G401 (cell line): Measurements from ENCODE around the gene TJAP1. TPM values are rescaled to one million over a fixed set of nuclear protein-coding genes. Genes with fewer than 3 reads are reported as not detected.

Experiments used
- DNase-seq: peaks from one replicate; pipeline ENCODE4 v3.0.0-alpha.2; 2015; ENCODE audit warnings: low spot score
- in situ Hi-C: cut with HindIII; loops from 2 replicates; pipeline ENCODE4 v1.10.0; 2016; ENCODE audit warnings: low sequenced_read_pairs, mixed read lengths
- total RNA-seq: library from RNA; depleted of rRNA; stranded (reverse); fragments of >200 nt; shearing (Covaris generic); gene quantifications from 2 replicates; pipeline ENCODE4 v1.2.3, GENCODE V29; 2014; rRNA removed

The TJAP1 gene
- total RNA-seq = 14.5 and 16.9 TPM in 2 replicates

GRCh38 chr6:43477235-43478007 lies at the start of gene TJAP1:
Gene TJAP1, plus strand, starts transcription at chr6:43477570. Its CDS starts 21,432 bp downstream, at chr6:43499002.
- in situ Hi-C loops = no loop called here
- DNase-seq = peak; percentile 96

GRCh38 chr6:43428112-43428570 lies 49.2 kb upstream of the TJAP1 start:
- in situ Hi-C loops = no loop called here
- peak; percentile 53 for DNase-seq

- in situ Hi-C loops = no loop called here
- DNase-seq = peak; percentile 8
These were observed 48.5 kb upstream of the TJAP1 start for GRCh38 chr6:43428874-43429273.

- DNase-seq = no peak
- in situ Hi-C loops = no loop called here
These were observed 45.1 kb upstream of the TJAP1 start for GRCh38 chr6:43432009-43432945.

- DNase-seq = no peak
- in situ Hi-C loops = no loop called here
These were observed 44.2 kb upstream of the TJAP1 start for GRCh38 chr6:43433148-43433547.

- in situ Hi-C loops = no loop called here
- DNase-seq = no peak
These were observed 43.1 kb upstream of the TJAP1 start for GRCh38 chr6:43434001-43434840.

GRCh38 chr6:43434943-43435342 lies 42.4 kb upstream of the TJAP1 start:
- in situ Hi-C loops = no loop called here

GRCh38 chr6:43435682-43436437 lies 41.5 kb upstream of the TJAP1 start:
- DNase-seq = no peak
- in situ Hi-C loops = no loop called here

More at GRCh38 chr6:43434943-43435342, 42.4 kb upstream of the TJAP1 start:
- no peak for DNase-seq

GRCh38 chr6:43436577-43437282 lies 40.6 kb upstream of the TJAP1 start:
- in situ Hi-C loops = no loop called here

GRCh38 chr6:43437700-43438099 lies 39.7 kb upstream of the TJAP1 start:
- in situ Hi-C loops = no loop called here
- no peak for DNase-seq

More at GRCh38 chr6:43436577-43437282, 40.6 kb upstream of the TJAP1 start:
- no peak for DNase-seq

- DNase-seq = no peak
- in situ Hi-C loops = no loop called here
These were observed 34.4 kb upstream of the TJAP1 start for GRCh38 chr6:43442935-43443334.

- DNase-seq = no peak
- in situ Hi-C loops = no loop called here
These were observed 33.3 kb upstream of the TJAP1 start for GRCh38 chr6:43444036-43444435.

GRCh38 chr6:43444582-43444981 lies 32.8 kb upstream of the TJAP1 start:
- in situ Hi-C loops = no loop called here
- DNase-seq = no peak

GRCh38 chr6:43445576-43445975 lies 31.8 kb upstream of the TJAP1 start:
- in situ Hi-C loops = no loop called here
- DNase-seq = no peak

GRCh38 chr6:43447604-43448003 lies 29.8 kb upstream of the TJAP1 start:
- in situ Hi-C loops = no loop called here
- DNase-seq = no peak

- DNase-seq = no peak
- in situ Hi-C loops = no loop called here
These were observed 28.5 kb upstream of the TJAP1 start for GRCh38 chr6:43448916-43449315.

- DNase-seq = no peak
- in situ Hi-C loops = no loop called here
These were observed 26.7 kb upstream of the TJAP1 start for GRCh38 chr6:43450699-43451131.

- in situ Hi-C loops = no loop called here
- no peak for DNase-seq
These were observed 26.0 kb upstream of the TJAP1 start for GRCh38 chr6:43451348-43451747.
